ENCODE results near the gene MICU1. TPM values are rescaled to one million over a fixed set of nuclear protein-coding genes. Genes with fewer than 3 reads are reported as not detected.

MICU1 gene
- polyA plus RNA-seq, 1 experiment, result 40.4 TPM

GRCh38 chr10:72390764-72391163, 235.1 kb downstream of the MICU1 start:
- H3K27me3 ChIP-seq (ENCODE audit: control insufficient read depth, insufficient read depth, low read length), result no peaks in the 10 kb centered on the region
- CTCF ChIA-PET, result interaction anchor here (0.5 kb wide), 1 partner anchor 450 kb away, joined by 3 read pairs; no protein-coding TSS in a partner anchor
- no peak overlapping the region for H3K4me3 ChIP-seq (ENCODE audit: low read depth, low read length)
- DNase-seq (ENCODE audit: low read depth), result no peak
- no peak for TF ChIP-seq CTCF (IDR thresholded peaks at IDR 0.05; ENCODE audit: insufficient read depth, low read depth, low read length)
- POLR2A ChIA-PET, result no interaction called here
- no peaks in the 10 kb centered on the region for H3K36me3 ChIP-seq (ENCODE audit: control insufficient read depth, insufficient read depth, low read length)

GRCh38 chr10:72389716-72390115, 236.2 kb downstream of the MICU1 start:
- ChIA-PET CTCF (no interaction called here), POLR2A (no interaction called here)
- no peak for DNase-seq (ENCODE audit: low read depth)
- no peak overlapping the region for H3K4me3 ChIP-seq (ENCODE audit: low read depth, low read length)
- no peaks in the 10 kb centered on the region for H3K36me3 ChIP-seq (ENCODE audit: control insufficient read depth, insufficient read depth, low read length)
- TF ChIP-seq CTCF (IDR thresholded peaks at IDR 0.05; ENCODE audit: insufficient read depth, low read depth, low read length), result no peak
- no peaks in the 10 kb centered on the region for H3K27me3 ChIP-seq (ENCODE audit: control insufficient read depth, insufficient read depth, low read length)

GRCh38 chr10:72389014-72389413, 236.9 kb downstream of the MICU1 start:
- TF ChIP-seq CTCF (IDR thresholded peaks at IDR 0.05; ENCODE audit: insufficient read depth, low read depth, low read length), result no peak
- ChIA-PET POLR2A (no interaction called here), CTCF (no interaction called here)
- no peak for DNase-seq (ENCODE audit: low read depth)
- Histone ChIP-seq H3K27me3 (ENCODE audit: control insufficient read depth, insufficient read depth, low read length) (no peaks in the 10 kb centered on the region), H3K36me3 (ENCODE audit: control insufficient read depth, insufficient read depth, low read length) (no peaks in the 10 kb centered on the region), H3K4me3 (ENCODE audit: low read depth, low read length) (no peak overlapping the region)

- ChIA-PET CTCF (no interaction called here), POLR2A (no interaction called here)
- Histone ChIP-seq H3K36me3 (ENCODE audit: control insufficient read depth, insufficient read depth, low read length) (no peaks in the 10 kb centered on the region), H3K4me3 (ENCODE audit: low read depth, low read length) (no peak overlapping the region), H3K27me3 (ENCODE audit: control insufficient read depth, insufficient read depth, low read length) (no peaks in the 10 kb centered on the region)
- TF ChIP-seq CTCF (IDR thresholded peaks at IDR 0.05; ENCODE audit: insufficient read depth, low read depth, low read length), result no peak
- no peak for DNase-seq (ENCODE audit: low read depth)
Observed at GRCh38 chr10:72388062-72388461, 237.8 kb downstream of the MICU1 start.

GRCh38 chr10:72386916-72387586, 238.8 kb downstream of the MICU1 start:
- no peaks in the 10 kb centered on the region for H3K36me3 ChIP-seq (ENCODE audit: control insufficient read depth, insufficient read depth, low read length)
- no peak for TF ChIP-seq CTCF (IDR thresholded peaks at IDR 0.05; ENCODE audit: insufficient read depth, low read depth, low read length)
- ChIA-PET POLR2A (no interaction called here), CTCF (interaction anchor here (0.6 kb wide), 1 partner anchor 85 kb away, joined by 3 read pairs; no protein-coding TSS in a partner anchor)
- H3K4me3 ChIP-seq (ENCODE audit: low read depth, low read length), result no peak overlapping the region
- DNase-seq (ENCODE audit: low read depth), result no peak
- no peaks in the 10 kb centered on the region for H3K27me3 ChIP-seq (ENCODE audit: control insufficient read depth, insufficient read depth, low read length)
